GM19193 (cell line): Measurements from ENCODE around the gene SEC14L5.

ENCODE experiments used
- POLR2A ChIP-seq: IDR thresholded peaks from 4 replicates; pipeline ENCODE4 v1.6.1; 2011; ENCODE audit not compliant: insufficient read depth, insufficient read length; ENCODE audit errors: extremely low read depth

The SEC14L5 gene

DNA sequence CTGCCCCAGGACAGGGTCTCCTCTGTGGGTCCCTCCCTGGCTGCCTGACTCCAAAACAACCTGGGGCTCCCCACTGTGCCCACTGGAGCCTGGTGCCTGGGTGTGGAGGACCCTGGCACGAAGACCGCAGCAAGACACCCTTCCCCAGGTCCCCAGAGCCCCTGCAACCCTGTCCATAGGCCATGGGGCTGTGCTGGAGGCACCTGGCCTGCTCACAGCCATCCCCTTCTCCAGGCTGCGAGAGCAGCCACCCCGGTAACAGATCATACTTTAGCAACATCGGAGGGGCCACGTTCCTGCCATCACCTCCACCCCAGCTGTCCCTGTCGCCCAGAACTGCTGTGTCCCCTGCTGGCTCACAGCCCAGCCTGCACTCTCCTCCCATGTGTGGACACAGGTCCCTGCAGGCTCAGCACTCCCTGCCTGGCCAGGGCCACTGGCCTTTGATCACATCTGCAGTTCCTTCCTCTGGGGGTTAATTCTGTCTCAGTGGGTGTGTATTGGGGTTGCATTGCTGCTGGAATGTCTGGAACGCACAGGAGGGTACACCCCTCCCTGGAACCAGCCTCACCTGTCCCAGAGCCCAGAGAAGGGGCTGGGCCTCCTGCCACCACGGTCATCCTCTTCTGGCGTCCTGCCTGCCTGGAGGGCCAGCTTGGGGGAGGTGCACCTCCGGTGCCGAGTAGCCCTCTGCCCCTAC lies 33.4 kb upstream of the SEC14L5 start:
- no peak for TF ChIP-seq POLR2A

DNA sequence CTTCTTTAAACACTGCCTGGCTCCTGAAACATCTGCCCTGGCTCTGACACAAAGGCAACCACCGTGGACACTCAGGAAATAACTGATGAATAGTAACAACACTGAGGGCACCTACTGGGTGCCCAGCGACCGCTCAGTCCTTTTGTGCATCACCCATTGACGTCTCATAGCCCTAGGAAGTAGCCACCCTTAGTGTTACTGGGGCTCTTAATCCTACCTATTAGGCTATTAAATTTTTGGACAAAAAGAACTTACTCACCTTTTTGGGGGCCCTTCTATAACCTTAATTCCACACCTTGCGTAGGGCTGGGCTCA lies 32.9 kb upstream of the SEC14L5 start:
- no peak for TF ChIP-seq POLR2A

DNA sequence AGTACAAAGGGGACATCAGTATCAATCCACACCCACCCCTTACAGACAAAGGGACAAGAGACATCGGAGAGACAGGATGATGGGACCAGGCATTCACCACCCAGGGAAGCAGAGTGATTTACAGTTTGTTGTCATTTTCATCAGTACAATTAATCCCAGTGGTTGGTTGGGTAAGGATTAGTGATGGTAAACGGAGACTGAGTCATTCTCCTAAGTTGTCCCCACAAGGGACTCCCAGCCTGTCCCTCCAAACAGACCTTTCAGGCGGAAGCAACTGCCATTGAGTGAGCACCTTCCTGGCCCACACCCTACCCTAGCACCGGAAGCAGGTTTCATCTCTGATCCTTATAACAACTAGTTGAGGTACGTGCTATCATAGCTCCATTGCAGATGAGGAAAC lies 32.3 kb upstream of the SEC14L5 start:
- TF ChIP-seq POLR2A, result no peak

DNA sequence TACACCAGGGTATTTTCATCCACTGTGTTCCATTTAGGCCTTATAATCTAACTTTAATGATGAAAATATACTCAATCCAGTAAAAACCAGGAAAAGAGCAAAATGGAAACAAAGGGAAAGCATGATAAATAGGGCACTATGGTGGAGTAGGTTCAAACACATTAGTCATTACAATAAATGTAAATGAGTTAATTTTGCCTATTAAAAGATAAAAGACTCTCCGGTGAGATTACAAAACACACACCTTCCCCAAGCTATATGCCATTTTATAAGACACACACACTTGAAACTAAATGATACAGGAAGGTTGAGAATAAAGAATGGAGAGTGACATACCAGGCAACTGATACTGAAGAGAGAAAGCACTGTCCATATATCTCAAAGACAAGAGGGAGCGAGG lies 31.2 kb upstream of the SEC14L5 start:
- no peak for TF ChIP-seq POLR2A

DNA sequence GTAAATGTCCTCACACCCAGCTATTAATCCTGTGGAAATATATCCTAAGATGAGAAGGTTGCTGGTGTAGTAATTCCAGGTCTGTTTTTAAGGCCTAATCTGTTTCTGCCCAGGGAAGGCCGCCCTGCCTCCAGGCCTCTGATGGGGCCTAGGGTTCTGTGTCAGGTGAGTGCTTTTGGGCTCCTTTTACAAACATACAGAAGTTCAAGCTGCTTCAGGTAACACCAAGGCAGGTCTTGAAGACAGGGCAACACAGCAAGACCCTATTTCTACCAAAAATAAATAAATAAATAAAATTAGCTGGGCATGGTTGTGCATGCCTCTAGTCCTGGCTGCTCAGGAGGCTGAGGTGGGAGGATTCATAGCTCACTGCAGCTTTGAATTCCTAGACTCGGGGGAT lies 30.5 kb upstream of the SEC14L5 start:
- TF ChIP-seq POLR2A, result no peak

DNA sequence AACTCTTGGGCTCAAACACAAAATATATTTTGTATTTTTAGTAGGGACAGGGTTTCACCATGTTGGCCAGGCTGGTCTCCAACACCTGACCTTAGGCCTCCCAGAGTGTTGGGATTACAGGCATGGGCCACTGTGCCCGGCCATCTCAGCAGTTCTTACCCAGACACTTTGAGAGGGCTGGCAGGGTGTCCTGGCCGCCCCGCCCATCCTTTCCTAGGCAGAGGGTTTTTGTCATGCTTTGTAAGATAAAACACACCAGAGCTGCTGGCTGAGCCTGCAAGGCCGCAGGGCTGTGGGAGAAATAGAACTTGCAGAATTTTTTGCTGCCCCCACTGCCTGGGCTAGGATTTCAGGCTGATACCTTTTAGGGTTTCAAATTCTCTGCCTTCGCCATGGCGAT lies 29.9 kb upstream of the SEC14L5 start:
- TF ChIP-seq POLR2A, result no peak

DNA sequence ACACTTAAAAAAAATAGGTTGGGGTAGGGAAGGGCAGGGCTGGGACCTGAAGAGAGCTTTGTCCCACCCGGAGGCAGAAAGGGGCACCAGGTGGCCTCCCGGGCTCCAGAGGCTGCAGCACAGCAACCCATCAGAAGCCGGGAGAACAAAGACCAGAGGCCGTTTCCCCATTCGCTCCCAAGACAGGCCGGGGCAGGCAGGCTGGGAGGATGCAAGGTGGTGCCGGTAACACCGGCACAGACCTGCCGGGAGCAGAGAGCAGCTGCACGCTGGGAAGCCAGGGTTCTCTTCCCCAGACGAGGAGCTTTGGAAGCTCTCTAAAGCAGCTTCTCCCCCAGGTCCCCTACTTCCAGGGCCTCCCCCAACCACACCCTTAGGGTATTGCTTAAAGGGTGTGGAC lies 26.7 kb upstream of the SEC14L5 start:
- no peak for TF ChIP-seq POLR2A

DNA sequence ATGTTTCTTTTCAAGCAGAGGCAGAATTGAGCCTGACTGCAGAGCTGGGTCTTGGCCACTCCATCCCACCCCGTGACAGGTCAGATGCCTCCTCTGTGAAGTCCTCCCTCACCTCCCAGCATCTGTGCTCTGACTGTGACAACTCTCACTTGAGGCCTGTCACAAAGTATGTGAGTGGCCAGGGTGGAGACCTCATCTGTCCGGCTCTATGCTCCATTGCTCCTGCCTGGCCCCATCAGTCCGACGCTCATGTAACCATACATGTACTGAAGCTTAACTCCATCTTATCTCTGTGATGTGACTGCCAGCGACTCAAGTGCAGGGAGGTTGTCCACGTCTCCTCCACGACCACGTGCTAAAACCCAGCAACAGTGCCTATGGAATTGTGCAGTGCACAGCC lies 24.7 kb upstream of the SEC14L5 start:
- TF ChIP-seq POLR2A, result no peak

DNA sequence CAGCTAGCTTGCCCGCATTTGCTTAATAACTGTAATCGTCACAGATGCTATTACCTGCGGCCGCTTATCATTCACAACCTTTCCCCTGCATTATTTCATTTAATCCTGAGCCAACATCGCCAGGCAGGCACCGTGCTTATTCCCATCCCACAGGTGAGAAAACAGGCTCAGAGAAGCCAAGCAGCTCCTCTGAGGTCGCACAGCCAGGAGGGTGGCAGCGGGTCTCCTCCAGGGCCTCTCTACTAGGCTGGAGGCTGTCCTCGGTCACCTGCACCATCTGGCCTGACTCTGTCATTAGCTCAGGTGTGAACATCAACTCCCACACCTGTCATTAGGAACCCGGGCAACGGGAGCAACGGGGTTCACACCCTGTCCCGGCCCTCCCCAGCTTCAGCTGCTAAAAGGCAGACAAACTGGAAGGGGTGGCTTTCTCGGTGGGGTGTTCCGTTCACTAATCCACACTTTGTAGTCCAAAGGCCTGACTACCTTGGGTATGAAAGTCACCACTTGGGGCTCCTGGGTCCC lies 24.2 kb upstream of the SEC14L5 start:
- no peak for TF ChIP-seq POLR2A

DNA sequence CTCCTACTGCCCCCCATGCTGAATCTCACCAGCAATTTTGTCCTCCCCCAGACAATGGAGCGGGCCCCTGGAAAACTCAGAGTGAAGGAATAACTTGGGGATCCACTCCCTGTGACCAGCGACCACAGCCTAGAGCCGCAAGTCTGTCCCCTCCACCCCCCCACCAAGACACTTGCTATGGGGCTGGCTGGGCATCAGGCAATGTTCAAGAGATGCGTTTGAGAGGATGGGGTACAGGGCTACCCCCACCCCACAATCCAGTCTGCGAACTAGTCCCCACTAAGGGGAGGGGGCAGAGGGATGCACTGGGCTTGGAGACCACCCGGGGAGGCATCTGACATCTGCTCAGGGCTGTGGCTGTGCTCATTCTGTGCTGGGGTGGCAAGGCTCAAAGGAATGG lies 23.5 kb upstream of the SEC14L5 start:
- TF ChIP-seq POLR2A, result no peak

DNA sequence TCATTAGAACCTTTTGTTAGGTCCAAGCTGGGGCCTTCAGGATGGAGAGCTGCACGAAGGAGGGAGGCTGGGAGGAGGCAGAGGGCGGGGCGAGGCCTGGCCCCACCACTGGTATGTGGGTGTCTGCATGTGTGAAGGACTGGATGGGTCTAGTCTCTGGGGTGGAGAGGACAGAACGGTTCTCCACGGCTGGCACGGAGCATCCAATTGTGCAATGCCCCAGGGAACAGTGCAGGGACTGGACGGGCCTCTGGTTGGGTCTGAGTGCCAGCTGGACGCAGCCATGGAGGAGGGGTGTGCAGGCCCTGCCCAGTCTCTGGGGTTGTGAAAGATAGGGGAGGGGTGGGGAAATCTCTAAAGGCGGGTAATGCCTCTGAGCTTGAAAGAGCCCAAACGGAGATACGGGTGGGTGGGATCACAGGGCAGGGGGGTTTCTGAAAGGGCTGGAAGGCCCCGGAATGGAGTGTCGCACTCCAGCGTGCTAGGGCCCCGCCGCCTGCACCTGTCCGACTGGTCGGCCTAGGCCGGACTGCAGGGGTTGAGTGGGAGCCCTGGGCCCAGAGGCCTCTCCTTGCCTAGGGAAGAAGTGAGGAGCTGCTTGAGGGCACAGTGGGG lies 22.8 kb upstream of the SEC14L5 start:
- no peak for TF ChIP-seq POLR2A

DNA sequence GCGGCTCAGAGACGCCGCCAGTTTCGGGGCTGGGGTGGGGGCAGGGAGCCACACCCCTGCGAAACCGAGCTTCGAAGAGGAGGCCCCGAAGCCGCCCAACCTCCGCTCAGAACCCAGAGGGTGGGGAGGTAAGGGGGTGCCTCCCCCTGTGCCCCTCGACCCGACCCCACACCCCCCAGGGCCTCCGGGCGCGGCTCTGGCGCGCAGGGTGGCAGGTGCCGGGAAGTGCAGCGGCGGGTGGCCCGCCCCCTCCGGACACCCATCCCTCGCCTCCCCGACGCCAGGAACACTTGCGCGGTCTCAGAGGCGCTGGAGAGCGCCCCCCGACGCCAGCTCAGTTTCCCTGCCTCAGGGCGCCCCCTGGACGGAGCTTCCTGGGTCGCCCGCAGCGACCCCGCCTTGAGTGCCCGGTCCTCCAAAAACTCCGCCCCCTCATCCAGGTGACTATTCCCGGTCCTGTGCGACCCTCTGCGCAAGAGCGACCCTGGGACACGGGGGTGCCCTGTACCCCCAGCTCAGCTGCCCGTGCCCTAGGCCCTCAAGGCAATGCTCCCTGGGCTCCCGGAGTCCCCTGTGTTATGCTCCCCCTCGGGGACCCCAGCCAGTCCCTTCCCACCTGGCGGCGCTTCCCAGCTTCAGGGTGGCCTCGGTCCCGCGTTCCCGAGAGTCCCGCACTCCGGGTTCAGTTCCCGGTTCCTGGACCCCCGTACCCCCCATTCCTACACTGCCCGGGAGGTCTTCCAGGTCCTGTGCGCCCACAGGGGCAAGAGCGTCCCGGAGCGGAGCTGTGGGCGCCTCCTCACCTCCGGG lies 21.7 kb upstream of the SEC14L5 start:
- no peak for TF ChIP-seq POLR2A

DNA sequence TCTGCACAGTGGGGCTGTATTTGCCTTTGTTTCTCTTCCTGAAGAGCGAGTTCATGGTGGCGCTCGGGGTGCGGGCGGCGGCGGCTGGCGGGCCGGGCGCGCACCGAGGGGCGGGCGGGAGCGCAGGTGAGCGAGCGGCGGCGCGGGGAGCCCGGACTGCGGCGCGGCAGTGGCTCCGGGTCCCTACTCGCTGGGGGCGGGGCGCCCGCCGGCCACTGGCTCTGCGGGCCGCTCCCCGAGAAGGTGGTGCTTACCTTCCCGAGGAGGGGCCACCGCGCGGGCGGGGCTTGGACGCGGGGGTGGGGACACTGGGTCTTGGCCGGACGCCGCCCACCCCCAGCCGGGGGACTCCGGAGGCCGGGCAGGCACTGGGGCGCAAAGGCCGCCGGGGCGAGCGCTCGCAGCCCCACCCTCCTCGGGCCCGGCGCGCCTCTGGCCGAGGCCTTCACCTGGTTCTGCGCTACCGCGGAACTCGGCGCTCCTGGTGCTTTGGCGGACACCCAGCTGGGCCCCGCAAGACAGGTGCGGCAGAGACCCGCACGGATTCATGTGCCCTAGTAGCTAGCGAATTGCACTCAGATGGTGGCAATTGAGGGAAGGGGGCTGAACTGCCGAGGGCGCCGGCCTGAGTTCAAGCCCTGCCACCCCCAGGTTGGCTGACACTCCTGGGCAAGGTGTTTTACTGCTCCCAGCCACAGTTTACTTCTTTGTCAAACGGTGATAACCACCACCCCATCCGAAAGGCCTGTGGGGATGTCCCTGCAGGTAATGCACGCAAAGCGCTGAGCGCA lies 20.9 kb upstream of the SEC14L5 start, which contains the start of gene PPL:
PPL (minus strand) TSS at position 158 of the 791 bp plus-strand sequence; CDS start at position 55, 103 bp downstream.
- TF ChIP-seq POLR2A, result no peak

DNA sequence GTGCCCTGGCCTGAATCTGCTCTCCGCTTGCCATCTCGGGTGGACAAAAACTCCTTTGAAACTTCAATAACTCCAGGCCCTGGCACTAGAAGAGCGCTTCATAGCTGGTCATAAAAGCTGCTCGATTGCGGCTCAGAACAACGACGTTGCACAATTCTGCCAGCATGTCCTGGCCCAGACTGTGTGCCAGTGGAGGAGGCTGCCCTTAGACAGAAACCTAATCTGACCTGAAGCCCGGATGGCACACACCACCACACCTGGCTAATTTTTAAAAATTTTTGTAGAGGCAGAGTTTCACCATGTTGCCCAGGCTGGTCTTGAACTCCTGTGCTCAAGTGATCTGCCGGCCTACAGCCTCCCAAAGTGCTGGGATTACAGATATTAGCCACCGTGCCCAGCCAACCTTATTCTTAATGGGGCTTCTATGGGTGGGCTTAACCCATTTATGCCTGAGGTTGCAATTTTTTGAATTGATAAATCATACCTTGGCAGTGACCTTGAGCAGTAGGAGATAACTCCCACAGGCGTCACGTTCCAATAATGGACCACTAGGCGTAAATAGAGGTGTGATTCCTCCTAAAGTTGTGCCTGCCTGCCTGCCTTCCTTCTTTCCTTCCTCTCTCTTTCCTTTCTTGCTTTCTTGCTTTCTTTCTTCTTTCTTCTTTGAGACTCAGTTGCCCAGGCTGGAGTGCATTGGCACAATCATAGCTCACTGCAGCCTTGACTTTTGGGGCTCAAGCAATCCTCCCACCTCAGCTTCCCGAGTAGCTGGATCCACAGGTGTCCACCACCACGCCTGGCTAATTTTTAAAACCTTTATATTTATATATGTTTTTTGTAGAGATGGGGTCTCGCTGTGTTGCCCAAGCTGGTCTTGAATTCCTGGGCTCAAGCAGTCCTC lies 20.1 kb upstream of the SEC14L5 start:
- no peak for TF ChIP-seq POLR2A

DNA sequence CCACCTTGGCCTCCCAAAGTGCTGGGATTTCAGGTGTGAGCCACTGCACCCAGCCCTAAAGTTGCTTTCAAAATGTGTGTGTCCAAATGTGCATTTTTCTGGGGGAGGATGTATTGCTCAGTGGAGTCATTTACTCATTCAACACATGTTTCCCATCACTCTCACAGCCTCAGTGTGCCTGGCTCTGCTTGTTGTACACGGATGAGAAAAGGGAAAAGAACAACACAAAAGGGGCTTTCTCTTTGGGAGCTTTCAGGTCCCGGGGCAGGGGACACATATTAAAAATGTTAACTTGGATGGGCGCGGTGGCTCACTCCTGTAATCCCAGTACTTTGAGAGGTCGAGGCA lies 19.5 kb upstream of the SEC14L5 start:
- no peak for TF ChIP-seq POLR2A

DNA sequence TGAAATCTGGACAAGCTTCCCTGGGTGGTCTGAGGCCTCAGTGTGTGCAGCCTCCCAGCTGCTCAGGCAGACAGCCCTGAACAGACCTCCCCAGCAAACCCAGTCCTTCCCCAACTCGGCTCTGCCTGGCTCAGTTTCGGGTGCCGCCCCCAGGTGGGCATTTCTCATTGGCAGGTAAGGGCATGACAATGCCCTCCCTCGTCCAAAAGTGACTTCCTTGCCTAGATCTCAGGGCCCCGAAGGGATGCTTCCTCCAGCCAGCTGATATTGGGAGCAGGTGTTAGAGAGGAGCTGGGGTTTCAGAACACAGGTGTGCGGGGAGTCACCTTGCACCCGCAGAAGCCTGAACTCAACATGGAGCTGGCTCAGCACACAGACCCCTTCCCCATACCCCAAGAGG lies 17.4 kb upstream of the SEC14L5 start:
- no peak for TF ChIP-seq POLR2A
